Activated CD4-positive, alpha-beta T cell treated with anti-CD3 and anti-CD28 coated beads, Interleukin-2, amount 50 U/mL, for 24 hours (primary cell): Measurements from ENCODE around the gene NRL.

Source experiments
- DNase-seq, 2 donors: peaks; one replicate each; pipeline ENCODE4 v3.0.0-alpha.2; 2020; ENCODE audit warnings: low read depth in 1 of 2, low spot score in 1 of 2

NRL gene

GRCh38 chr14:24145219-24145618, 30.5 kb upstream of the NRL start:
- no peak for DNase-seq

GRCh38 chr14:24144451-24144850, 29.7 kb upstream of the NRL start:
- DNase-seq: no peak

- no peak for DNase-seq
Observed at GRCh38 chr14:24143511-24143910, 28.8 kb upstream of the NRL start.

GRCh38 chr14:24141097-24141880, 26.5 kb upstream of the NRL start, which contains the start of gene EMC9:
Gene EMC9 (minus strand): TSS chr14:24141591. CDS start chr14:24141304, 287 bp downstream.
- peak; percentile 97 to 100 for DNase-seq

GRCh38 chr14:24139272-24139934, 24.7 kb upstream of the NRL start:
- no peak for DNase-seq

GRCh38 chr14:24138396-24139271, 23.9 kb upstream of the NRL start:
- no peak for DNase-seq

- no peak for DNase-seq
Observed at GRCh38 chr14:24137529-24138395, 23.0 kb upstream of the NRL start.

- no peak for DNase-seq
Observed at GRCh38 chr14:24136684-24137528, 22.2 kb upstream of the NRL start.

GRCh38 chr14:24135834-24136683, 21.3 kb upstream of the NRL start, which contains the start of gene PSME1:
Gene PSME1 (plus strand): TSS chr14:24136194. CDS start chr14:24136263, 69 bp downstream.
- peak; percentile 88 to 90 for DNase-seq

- DNase-seq: no peak
Observed at GRCh38 chr14:24135584-24135833, 20.8 kb upstream of the NRL start.

GRCh38 chr14:24133735-24134134, 19.0 kb upstream of the NRL start:
- DNase-seq: no peak

GRCh38 chr14:24132976-24133375, 18.2 kb upstream of the NRL start:
- DNase-seq: no peak

GRCh38 chr14:24132061-24132685, 17.4 kb upstream of the NRL start:
- no peak for DNase-seq

- no peak for DNase-seq
Observed at GRCh38 chr14:24131549-24131966, 16.8 kb upstream of the NRL start.

- DNase-seq: no peak
Observed at GRCh38 chr14:24130717-24131548, 16.2 kb upstream of the NRL start.

- DNase-seq: no peak
Observed at GRCh38 chr14:24130380-24130716, 15.6 kb upstream of the NRL start, which contains the start of gene FITM1. Gene FITM1 (plus strand): TSS chr14:24130659. CDS start chr14:24131564, 905 bp downstream.

- no peak for DNase-seq
Observed at GRCh38 chr14:24129410-24129998, 14.8 kb upstream of the NRL start.
